ENCODE measurements around the gene RPTN. TPM values are rescaled to one million over a fixed set of nuclear protein-coding genes. Genes with fewer than 3 reads are reported as not detected.

Gene RPTN
- total RNA-seq, 1 experiment from 2014 or later: not detected

GRCh38 chr1:152107984-152108881 lies 50.8 kb downstream of the RPTN start:
- peak; percentile 40 for DNase-seq
- no peaks in the 10 kb centered on the region for H3K36me3 ChIP-seq
- H3K27me3 ChIP-seq: peaks cover 36% of the 10 kb centered on the region
- peaks cover 6% of the 10 kb centered on the region for H3K9me3 ChIP-seq
- H3K4me3 ChIP-seq: peak overlapping the region; percentile 19; the same call in 1 of the 2 replicates

- H3K36me3 ChIP-seq: no peaks in the 10 kb centered on the region
- peaks cover 27% of the 10 kb centered on the region for H3K27me3 ChIP-seq
- no peak for DNase-seq
- peaks cover 6% of the 10 kb centered on the region for H3K9me3 ChIP-seq
- H3K4me3 ChIP-seq: peak overlapping the region; percentile 19; the same call in 1 of the 2 replicates
Measured at GRCh38 chr1:152107031-152107983, 51.7 kb downstream of the RPTN start.

- no peak overlapping the region for H3K4me3 ChIP-seq
- peaks cover 6% of the 10 kb centered on the region for H3K9me3 ChIP-seq
- H3K36me3 ChIP-seq: no peaks in the 10 kb centered on the region
- H3K27me3 ChIP-seq: peaks cover 27% of the 10 kb centered on the region
- DNase-seq: no peak
Measured at GRCh38 chr1:152104854-152105253, 54.2 kb downstream of the RPTN start.

Other genes with a start within 250 kb of the RPTN start
- 22.9 and 30.2 TPM in 2 replicates for gene THEM4, start 249.7 kb downstream of the RPTN start, total RNA-seq (2014; rRNA removed; shearing (Covaris generic); ENCODE audit: low replicate concordance)
- 213 and 271 TPM in 2 replicates for gene S100A10, start 165.4 kb downstream of the RPTN start, total RNA-seq (2014; rRNA removed; shearing (Covaris generic); ENCODE audit: low replicate concordance)
- gene S100A11, start 122.2 kb downstream of the RPTN start, total RNA-seq (2014; rRNA removed; shearing (Covaris generic); ENCODE audit: low replicate concordance): 347 and 507 TPM in 2 replicates
- not detected in 2 replicates for gene TCHHL1, start 70.2 kb downstream of the RPTN start, total RNA-seq (2014; rRNA removed; shearing (Covaris generic); ENCODE audit: low replicate concordance)
- 0.10 TPM in 1 of 2 replicates, not detected in the other for gene TCHH, start 43.8 kb downstream of the RPTN start, total RNA-seq (2014; rRNA removed; shearing (Covaris generic); ENCODE audit: low replicate concordance)
- gene HRNR, start 65.0 kb upstream of the RPTN start, total RNA-seq (2014; rRNA removed; shearing (Covaris generic); ENCODE audit: low replicate concordance): not detected in 2 replicates
- gene FLG, start 166.0 kb upstream of the RPTN start, total RNA-seq (2014; rRNA removed; shearing (Covaris generic); ENCODE audit: low replicate concordance): not detected in 2 replicates
- not detected in 2 replicates for gene FLG2, start 200.8 kb upstream of the RPTN start, total RNA-seq (2014; rRNA removed; shearing (Covaris generic); ENCODE audit: low replicate concordance)